BJ (cell line): ENCODE results near the gene ALDH3A1. TPM values are rescaled to one million over a fixed set of nuclear protein-coding genes. Genes with fewer than 3 reads are reported as not detected.
A peak's percentile ranks its signal among the peaks of the same experiment; 100 is the strongest.
"Not testable (repeated sequence)": the region's sequence is repeated elsewhere in the genome, so short reads cannot be mapped to it uniquely, and the experiment has no call there.

Experiments used
- CTCF ChIA-PET: fragments of 350-600 bp; formaldehyde crosslinking; extraction: SDS; loops from one replicate; lab custom pipeline; 2021; ENCODE audit warnings: antibody characterized with exemption, inconsistent platforms; lab: Yijun Ruan, JAX
- POLR2A ChIA-PET: fragments of 300-600 bp; sonication (Branson Sonifier 250); formaldehyde crosslinking; extraction: SDS; loops from one replicate; lab custom pipeline; 2021; ENCODE audit warnings: antibody characterized with exemption; lab: Charles Lee
- DNase-seq: peaks from one replicate; pipeline ENCODE4 v3.0.0-alpha.2; 2011; ENCODE audit warnings: low read depth
- H3K27me3 ChIP-seq: 2 replicates; pipeline ENCODE4 v1.6.0; 2011; ENCODE audit warnings: low read length; ENCODE audit not compliant: control insufficient read depth, insufficient read depth
- H3K36me3 ChIP-seq: 2 replicates; pipeline ENCODE4 v1.5.1; 2011; ENCODE audit warnings: low read length; ENCODE audit not compliant: control insufficient read depth, insufficient read depth
- H3K4me3 ChIP-seq: 2 replicates; pipeline ENCODE4 v1.5.1; 2011; ENCODE audit warnings: low read depth, mild to moderate bottlenecking, control low read depth, low read length
- polyA plus RNA-seq: library from polyadenylated mRNA; depleted of rRNA; stranded (reverse); fragments of >200 nt; gene quantifications from 2 replicates; pipeline ENCODE4 v1.2.3, GENCODE V29; 2011
- TF ChIP-seq, protein P1 (sequence below): IDR thresholded peaks from 2 replicates; pipeline ENCODE4 v1.5.1; 2011; ENCODE audit warnings: low read depth, mild to moderate bottlenecking, control low read depth, inconsistent platforms, low read length, moderate library complexity; ENCODE audit not compliant: insufficient read depth

ALDH3A1 gene
- polyA plus RNA-seq, 1 experiment = 0.20 TPM

DNA sequence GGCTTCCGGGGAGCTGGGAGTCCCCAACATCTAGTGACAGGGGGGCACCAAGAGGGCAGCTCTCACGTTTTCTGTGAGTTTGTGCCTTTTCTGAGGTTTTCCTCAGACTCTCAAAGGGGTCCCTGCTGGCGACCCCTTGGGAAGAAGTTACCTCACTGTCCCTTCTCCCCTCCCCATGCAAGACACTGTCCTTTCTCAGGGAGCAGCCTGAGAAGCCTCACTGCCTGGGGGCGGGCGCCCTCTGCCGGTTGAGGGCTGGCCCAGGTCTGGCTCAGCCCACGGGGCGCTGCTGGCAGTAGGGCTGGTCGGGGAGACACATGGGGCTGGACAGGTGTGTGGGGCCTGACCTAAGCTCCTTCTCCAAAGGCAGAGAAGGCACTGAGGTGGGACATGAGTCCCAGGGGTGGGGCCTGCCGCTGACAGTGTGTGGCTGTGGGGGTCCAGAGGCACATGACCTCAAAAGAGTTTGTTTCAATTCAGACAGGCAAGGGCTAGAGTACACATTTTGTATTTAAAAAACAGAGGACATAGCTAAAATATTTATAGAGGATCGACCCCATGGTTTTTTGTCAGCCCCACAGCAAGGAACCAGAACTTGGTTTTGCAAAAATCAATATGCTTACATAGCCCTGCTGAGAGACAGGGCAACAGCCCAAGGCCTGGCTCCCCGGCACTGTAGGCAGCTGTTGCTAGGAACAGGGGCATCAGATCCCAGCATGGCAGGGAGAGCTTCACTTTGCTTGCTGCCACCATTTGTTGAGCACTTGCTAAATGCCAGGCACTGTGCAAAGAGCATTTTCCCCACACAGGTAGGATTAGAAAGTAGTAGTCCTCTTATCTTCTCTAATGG, 18.5 kb upstream of the ALDH3A1 start:
- H3K27me3 ChIP-seq = no peaks in the 10 kb centered on the region; the same call in 1 of the 2 replicates
- ChIA-PET POLR2A (interaction anchor here (0.5 kb wide), 1 partner anchor 293 kb away, joined by 9 read pairs; no protein-coding TSS in a partner anchor), CTCF (interaction anchor here (0.6 to 7.6 kb wide), 28 partner anchors 13 to 404 kb away, joined by 3 to 105 read pairs (median 3); partner anchors contain the start of genes ALDH3A1, ALDH3A2, B9D1 and MAPK7)
- no peak overlapping the region for H3K4me3 ChIP-seq
- DNase-seq = no peak
- no peaks in the 10 kb centered on the region for H3K36me3 ChIP-seq
- TF ChIP-seq, protein P1, sequence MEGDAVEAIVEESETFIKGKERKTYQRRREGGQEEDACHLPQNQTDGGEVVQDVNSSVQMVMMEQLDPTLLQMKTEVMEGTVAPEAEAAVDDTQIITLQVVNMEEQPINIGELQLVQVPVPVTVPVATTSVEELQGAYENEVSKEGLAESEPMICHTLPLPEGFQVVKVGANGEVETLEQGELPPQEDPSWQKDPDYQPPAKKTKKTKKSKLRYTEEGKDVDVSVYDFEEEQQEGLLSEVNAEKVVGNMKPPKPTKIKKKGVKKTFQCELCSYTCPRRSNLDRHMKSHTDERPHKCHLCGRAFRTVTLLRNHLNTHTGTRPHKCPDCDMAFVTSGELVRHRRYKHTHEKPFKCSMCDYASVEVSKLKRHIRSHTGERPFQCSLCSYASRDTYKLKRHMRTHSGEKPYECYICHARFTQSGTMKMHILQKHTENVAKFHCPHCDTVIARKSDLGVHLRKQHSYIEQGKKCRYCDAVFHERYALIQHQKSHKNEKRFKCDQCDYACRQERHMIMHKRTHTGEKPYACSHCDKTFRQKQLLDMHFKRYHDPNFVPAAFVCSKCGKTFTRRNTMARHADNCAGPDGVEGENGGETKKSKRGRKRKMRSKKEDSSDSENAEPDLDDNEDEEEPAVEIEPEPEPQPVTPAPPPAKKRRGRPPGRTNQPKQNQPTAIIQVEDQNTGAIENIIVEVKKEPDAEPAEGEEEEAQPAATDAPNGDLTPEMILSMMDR = peak; percentile 100

DNA sequence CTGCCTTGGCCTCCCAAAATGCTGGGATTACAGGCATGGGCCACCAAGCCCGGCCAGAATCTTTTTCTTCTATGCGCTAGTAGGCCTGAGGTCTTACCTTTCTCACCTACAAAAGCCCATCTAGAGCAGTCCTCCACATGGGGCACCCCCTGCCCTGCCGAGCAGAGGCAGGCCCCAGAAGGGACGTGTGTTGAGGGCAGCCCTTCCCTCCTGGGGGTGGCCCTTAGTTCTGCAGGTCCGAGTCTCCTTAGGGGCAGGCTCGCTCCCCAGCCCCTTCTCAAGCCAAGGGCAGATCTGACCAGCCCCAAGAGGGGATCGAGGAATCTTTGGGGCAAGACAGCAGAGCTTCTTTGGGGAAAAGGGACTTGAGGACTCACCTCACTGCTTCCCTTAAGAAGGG, 17.9 kb upstream of the ALDH3A1 start:
- no peak overlapping the region for H3K4me3 ChIP-seq
- no peaks in the 10 kb centered on the region; the same call in 1 of the 2 replicates for H3K27me3 ChIP-seq
- H3K36me3 ChIP-seq = no peaks in the 10 kb centered on the region
- TF ChIP-seq, protein P1 = no peak
- no peak for DNase-seq
- ChIA-PET CTCF (interaction anchor here (0.7 to 7.6 kb wide), 20 partner anchors 13 to 403 kb away, joined by 3 to 105 read pairs (median 5); partner anchors contain the start of genes ALDH3A1, B9D1 and MAPK7), POLR2A (interaction anchor here (0.5 kb wide), 1 partner anchor 292 kb away, joined by 9 read pairs; no protein-coding TSS in a partner anchor)

DNA sequence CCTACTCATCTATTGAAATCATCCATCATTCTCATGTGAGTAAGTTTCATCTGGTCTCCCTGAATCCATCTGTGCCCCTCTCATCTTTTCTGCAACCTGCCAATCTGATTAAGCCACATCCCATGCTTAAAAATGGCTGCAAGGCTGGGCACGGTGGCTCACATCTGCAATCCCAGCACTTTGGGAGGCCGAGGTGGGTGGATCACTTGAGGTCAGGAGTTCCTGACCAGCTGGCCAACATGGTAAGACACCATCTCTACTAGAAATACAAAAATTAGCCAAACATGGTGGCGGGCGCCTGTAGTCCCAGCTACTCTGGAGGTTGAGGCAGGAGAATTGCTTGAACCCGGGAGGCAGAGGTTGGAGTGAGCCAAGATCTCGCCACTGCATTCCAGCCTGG, 15.9 kb upstream of the ALDH3A1 start:
- not testable (repeated sequence) for DNase-seq, H3K27me3 ChIP-seq, H3K36me3 ChIP-seq, H3K4me3 ChIP-seq
- POLR2A ChIA-PET = interaction anchor here (0.7 kb wide), 1 partner anchor 112 kb away, joined by 12 read pairs; no protein-coding TSS in a partner anchor
- CTCF ChIA-PET = interaction anchor here (0.7 to 7.6 kb wide), 6 partner anchors 11 to 401 kb away, joined by 3 to 105 read pairs (median 21); partner anchors contain the start of genes ALDH3A1 and B9D1

DNA sequence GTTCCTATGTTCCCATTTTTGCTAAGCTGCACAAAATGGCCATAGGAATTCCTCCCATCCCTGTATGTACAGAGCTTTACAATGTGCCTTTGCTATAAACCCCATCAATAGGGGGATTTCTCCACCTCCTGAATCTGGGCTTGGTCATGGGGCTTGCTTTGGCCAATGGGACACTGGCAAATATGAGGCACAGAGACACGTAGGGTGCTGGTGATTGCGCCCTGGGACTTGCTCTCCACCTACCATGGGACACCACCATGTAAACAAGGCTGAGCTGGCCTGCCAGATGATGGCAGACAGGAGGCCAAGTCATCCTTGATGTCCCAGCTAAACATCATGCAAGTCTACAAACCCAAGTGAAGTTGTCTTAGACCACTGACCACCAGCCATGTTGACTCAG, 15.3 kb upstream of the ALDH3A1 start:
- TF ChIP-seq, protein P1 = no peak
- CTCF ChIA-PET = interaction anchor here (1.0 to 7.6 kb wide), 13 partner anchors 10 to 441 kb away, joined by 3 to 105 read pairs (median 4); partner anchors contain the start of genes ALDH3A1 and B9D1
- POLR2A ChIA-PET = no interaction called here

DNA sequence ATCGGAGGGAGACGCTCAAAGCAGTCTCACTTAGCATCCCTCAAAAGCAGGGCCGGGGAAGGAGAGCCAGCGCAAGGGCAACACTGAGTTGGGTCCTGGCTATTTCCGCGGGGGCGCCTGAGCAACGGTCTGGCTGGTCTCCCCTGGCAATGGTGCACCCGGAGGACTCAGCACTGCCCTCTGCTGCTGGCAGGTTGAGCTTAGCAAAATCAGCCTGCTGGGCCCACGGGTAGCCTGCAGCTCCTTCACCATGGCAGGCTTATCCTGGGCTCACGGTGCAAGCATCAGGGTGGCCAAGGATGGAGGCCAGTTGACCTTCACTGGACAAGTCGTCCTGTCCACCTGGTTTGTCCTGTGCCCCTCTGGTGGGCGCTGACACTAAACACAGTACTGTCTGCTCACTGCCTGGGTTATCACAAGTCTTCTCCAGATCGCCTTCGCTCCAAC, 14.4 kb upstream of the ALDH3A1 start:
- DNase-seq = no peak
- Histone ChIP-seq H3K36me3 (no peaks in the 10 kb centered on the region), H3K4me3 (no peak overlapping the region), H3K27me3 (no peaks in the 10 kb centered on the region; the same call in none of the 2 replicates)
- CTCF ChIA-PET = interaction anchor here (0.6 to 7.6 kb wide), 17 partner anchors 8 to 440 kb away, joined by 3 to 105 read pairs (median 4); partner anchors contain the start of genes ALDH3A1, B9D1 and SPECC1
- TF ChIP-seq, protein P1 = peak; percentile 67
- POLR2A ChIA-PET = no interaction called here

More for the DNA sequence above, 15.3 kb upstream of the ALDH3A1 start:
- Histone ChIP-seq H3K4me3 (no peak overlapping the region), H3K27me3 (no peaks in the 10 kb centered on the region; the same call in 1 of the 2 replicates), H3K36me3 (no peaks in the 10 kb centered on the region)
- no peak for DNase-seq
